Measurements from ENCODE around the gene KRTAP12-3.
"Not testable (repeated sequence)": the region's sequence is repeated elsewhere in the genome, so short reads cannot be mapped to it uniquely, and the experiment has no call there.

The KRTAP12-3 gene, protein sequence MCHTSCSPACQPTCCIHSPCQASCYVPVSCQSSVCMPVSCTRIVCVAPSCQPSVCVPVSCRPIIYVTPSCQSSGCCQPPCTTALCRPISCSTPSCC

DNA sequence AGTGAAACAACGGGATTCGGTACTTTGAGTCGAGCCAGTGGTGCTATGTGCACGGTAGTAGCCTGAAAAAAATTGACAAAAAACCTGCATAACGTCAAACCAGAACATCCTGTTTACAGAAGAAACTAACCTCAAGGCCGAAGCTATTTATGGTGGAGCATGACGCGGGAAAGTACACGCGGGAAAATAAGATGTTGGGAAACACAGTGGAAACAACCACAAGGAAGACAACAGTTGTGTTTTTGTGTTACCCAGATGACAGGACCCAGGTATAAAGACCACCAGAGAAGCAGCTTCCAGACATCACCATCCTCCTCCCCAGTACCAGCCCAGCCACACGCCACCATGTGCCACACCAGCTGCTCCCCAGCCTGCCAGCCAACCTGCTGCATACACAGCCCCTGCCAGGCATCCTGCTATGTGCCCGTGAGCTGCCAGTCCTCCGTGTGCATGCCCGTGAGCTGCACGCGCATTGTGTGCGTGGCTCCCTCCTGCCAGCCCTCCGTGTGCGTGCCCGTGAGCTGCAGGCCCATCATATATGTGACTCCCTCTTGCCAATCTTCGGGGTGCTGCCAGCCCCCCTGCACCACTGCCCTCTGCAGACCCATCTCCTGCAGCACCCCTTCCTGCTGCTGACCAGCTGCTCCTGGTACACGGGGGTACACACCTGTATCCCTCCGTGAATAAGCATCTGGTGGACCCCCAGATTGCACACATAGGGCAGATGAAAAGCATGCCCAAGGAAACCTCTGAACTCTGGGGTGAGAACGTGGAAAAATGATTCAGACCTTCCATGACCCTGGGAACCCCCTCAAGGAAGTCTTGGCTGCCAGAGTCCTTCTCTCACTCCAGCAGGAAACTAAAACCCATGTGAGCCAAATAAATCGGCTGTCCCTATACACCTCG is at the start of gene KRTAP12-3:
TSS of gene KRTAP12-3 (plus strand) at position 298 of the 906 bp plus-strand sequence. CDS start at position 346, 48 bp downstream.
- H3K9me3 ChIP-seq (ENCODE audit: severe bottlenecking) = peaks cover 13% of the 10 kb centered on the region
- H3K27me3 ChIP-seq (ENCODE audit: insufficient read depth, low read depth, severe bottlenecking) = no peaks in the 10 kb centered on the region
- no peak within 1 kb of the TSS for H3K27ac ChIP-seq
- TF ChIP-seq, protein P1, sequence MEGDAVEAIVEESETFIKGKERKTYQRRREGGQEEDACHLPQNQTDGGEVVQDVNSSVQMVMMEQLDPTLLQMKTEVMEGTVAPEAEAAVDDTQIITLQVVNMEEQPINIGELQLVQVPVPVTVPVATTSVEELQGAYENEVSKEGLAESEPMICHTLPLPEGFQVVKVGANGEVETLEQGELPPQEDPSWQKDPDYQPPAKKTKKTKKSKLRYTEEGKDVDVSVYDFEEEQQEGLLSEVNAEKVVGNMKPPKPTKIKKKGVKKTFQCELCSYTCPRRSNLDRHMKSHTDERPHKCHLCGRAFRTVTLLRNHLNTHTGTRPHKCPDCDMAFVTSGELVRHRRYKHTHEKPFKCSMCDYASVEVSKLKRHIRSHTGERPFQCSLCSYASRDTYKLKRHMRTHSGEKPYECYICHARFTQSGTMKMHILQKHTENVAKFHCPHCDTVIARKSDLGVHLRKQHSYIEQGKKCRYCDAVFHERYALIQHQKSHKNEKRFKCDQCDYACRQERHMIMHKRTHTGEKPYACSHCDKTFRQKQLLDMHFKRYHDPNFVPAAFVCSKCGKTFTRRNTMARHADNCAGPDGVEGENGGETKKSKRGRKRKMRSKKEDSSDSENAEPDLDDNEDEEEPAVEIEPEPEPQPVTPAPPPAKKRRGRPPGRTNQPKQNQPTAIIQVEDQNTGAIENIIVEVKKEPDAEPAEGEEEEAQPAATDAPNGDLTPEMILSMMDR (IDR thresholded peaks at IDR 0.05; ENCODE audit: low read depth, low read length) = no peak
- no peak within 1 kb of the TSS for H3K4me3 ChIP-seq (ENCODE audit: low read depth, low read length)
- DNase-seq = no peak
- no peaks in the 10 kb centered on the region for H3K36me3 ChIP-seq

DNA sequence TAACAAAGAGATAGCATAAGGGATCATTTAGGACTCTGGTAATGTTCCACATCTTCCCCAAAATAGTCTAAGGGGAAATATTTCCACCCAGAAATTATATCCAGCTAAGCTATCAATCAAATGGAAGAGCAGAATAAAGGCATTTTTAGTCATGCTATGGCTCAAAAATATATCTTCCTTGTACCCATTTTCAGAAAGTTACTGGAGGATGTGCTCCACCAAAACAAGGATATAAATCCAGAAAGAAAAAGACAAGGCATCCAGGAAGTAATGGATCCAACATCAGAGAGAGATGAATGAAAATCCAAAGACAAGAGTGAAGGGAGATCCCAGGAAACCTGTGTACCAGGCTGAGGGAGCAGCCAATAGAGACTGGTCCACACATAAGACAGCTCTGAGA is 48.5 kb upstream of the KRTAP12-3 start:
- H3K36me3 ChIP-seq = no peaks in the 10 kb centered on the region
- peaks cover 27% of the 10 kb centered on the region for H3K9me3 ChIP-seq (ENCODE audit: severe bottlenecking)
- TF ChIP-seq, protein P1 (IDR thresholded peaks at IDR 0.05; ENCODE audit: low read depth, low read length) = no peak
- H3K27me3 ChIP-seq (ENCODE audit: insufficient read depth, low read depth, severe bottlenecking) = no peaks in the 10 kb centered on the region
- no peak for DNase-seq
- H3K27ac ChIP-seq = no peak overlapping the region
- H3K4me3 ChIP-seq (ENCODE audit: low read depth, low read length) = no peak overlapping the region

DNA sequence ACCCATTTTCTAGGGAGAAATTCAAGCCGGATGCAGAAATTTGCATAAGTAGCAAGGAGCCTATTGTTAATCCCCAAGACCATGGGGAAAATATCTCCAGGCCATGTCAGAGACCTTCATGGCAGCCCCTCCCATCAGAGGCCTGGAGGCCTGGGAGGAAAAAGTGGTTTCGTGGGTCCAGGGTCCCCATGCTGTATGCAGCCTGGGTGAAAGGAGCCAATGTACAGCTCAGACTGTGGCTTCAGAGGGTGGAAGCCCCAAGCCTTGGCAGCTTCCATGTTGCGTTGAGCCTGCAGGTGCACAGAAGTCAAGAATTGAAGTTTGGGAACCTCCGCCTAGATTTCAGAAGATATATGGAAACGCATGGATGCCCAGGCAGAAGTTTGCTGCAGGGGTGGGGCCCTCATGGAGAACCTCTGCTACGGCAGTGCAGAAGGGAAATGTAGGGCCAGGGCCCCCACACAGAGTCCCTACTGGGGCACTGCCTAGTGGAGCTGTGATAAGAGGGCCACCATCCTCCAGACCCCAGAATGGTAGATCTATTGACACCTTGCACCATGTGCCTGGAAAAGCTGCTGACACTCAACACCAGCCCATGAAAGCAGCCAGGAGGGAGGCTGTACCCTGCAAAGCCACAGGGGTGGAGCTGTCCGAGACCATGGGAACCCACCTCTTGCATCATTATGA is 47.4 kb upstream of the KRTAP12-3 start:
- DNase-seq; H3K27ac ChIP-seq; H3K27me3 ChIP-seq (ENCODE audit: insufficient read depth, low read depth, severe bottlenecking); H3K4me3 ChIP-seq (ENCODE audit: low read depth, low read length); H3K36me3 ChIP-seq: not testable (repeated sequence)
- H3K9me3 ChIP-seq (ENCODE audit: severe bottlenecking) = peaks cover 21% of the 10 kb centered on the region

DNA sequence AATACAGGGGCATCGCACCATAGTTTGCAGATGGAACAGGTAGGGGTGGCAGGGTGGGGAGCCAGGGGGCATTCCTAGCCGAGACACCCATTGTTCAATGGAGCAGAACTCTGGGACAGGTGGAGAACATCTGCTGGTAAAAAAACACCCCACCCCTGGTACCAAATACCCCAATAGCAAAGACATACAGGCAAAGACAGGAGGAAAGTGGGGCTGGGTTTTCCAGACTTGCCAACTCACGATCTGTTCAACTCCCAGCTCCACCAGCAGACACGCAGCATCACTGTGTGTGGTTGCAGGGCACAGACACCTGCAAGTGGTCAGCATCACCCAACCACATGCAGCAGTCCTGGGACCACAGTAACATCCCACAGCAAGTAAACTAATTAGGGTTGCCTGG is 46.2 kb upstream of the KRTAP12-3 start:
- Histone ChIP-seq H3K9me3 (ENCODE audit: severe bottlenecking) (peaks cover 21% of the 10 kb centered on the region), H3K4me3 (ENCODE audit: low read depth, low read length) (no peak overlapping the region), H3K27ac (no peak overlapping the region), H3K27me3 (ENCODE audit: insufficient read depth, low read depth, severe bottlenecking) (no peaks in the 10 kb centered on the region), H3K36me3 (no peaks in the 10 kb centered on the region)
- TF ChIP-seq, protein P1 (IDR thresholded peaks at IDR 0.05; ENCODE audit: low read depth, low read length) = no peak
- no peak for DNase-seq

DNA sequence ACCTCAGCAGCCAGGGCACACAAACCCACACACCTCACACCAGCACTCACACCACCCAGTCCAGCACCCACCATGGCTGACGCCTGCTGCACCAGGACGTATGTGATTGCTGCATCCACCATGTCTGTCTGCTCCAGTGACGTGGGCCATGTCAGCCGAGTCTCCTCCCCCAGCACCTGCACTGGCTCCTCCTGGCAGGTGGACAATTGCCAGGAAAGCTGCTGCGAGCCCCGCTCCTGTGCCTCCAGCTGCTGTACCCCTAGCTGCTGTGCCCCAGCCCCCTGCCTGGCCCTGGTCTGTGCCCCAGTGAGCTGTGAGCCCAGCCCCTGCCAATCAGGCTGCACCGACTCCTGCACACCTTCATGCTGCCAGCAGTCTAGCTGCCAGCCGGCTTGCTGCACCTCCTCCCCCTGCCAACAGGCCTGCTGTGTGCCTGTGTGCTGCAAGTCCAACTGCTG is 45.7 kb upstream of the KRTAP12-3 start, which contains the start of gene KRTAP10-8:
TSS of gene KRTAP10-8 (plus strand) at position 51 of the 458 bp plus-strand sequence. CDS start at position 73, 22 bp downstream.
- Histone ChIP-seq H3K27me3 (ENCODE audit: insufficient read depth, low read depth, severe bottlenecking) (no peaks in the 10 kb centered on the region), H3K27ac (no peak within 1 kb of the TSS), H3K4me3 (ENCODE audit: low read depth, low read length) (no peak within 1 kb of the TSS), H3K9me3 (ENCODE audit: severe bottlenecking) (peaks cover 21% of the 10 kb centered on the region), H3K36me3 (no peaks in the 10 kb centered on the region)
- TF ChIP-seq, protein P1 (IDR thresholded peaks at IDR 0.05; ENCODE audit: low read depth, low read length) = no peak
- DNase-seq = no peak

All from WERI-Rb-1 (cell line).